Measurements from ENCODE around the gene PDZD4. TPM values are rescaled to one million over a fixed set of nuclear protein-coding genes. Genes with fewer than 3 reads are reported as not detected.

PDZD4 gene
- total RNA-seq, 1 donor from 2014 or later, result 4.8 TPM

DNA sequence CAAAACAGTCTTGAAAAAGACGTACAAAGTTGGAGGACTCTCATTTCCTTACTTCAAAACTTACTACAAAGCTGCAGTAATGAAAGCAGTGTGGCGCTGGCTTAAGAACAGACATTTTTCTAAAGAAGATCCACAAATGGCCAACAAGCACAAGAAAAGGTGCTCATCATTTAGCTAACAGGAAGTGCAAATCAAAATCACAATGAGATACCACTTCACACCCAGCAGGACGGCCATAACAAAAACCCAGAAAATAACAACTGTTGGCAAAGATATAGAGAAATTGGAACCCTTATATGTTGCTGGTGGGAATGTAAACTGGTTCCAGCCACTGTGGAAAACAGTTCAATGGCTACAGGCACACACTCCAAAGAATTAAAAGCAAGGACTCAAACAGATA is 3.3 kb downstream of the PDZD4 start:
- Mint-ChIP-seq H3K27me3 (peaks cover 54% of the 10 kb centered on the region), H3K9me3 (ENCODE audit: low read depth) (no peaks in the 10 kb centered on the region), H3K4me1 (ENCODE audit: low read depth) (no peaks in the 10 kb centered on the region), H3K36me3 (ENCODE audit: insufficient read depth) (no peaks in the 10 kb centered on the region), H3K27ac (no peak overlapping the region), H3K4me3 (ENCODE audit: low read depth) (no peak overlapping the region)
- DNase-seq (ENCODE audit: low spot score, unreplicated experiment), result no peak
- TF ChIP-seq, protein P1, sequence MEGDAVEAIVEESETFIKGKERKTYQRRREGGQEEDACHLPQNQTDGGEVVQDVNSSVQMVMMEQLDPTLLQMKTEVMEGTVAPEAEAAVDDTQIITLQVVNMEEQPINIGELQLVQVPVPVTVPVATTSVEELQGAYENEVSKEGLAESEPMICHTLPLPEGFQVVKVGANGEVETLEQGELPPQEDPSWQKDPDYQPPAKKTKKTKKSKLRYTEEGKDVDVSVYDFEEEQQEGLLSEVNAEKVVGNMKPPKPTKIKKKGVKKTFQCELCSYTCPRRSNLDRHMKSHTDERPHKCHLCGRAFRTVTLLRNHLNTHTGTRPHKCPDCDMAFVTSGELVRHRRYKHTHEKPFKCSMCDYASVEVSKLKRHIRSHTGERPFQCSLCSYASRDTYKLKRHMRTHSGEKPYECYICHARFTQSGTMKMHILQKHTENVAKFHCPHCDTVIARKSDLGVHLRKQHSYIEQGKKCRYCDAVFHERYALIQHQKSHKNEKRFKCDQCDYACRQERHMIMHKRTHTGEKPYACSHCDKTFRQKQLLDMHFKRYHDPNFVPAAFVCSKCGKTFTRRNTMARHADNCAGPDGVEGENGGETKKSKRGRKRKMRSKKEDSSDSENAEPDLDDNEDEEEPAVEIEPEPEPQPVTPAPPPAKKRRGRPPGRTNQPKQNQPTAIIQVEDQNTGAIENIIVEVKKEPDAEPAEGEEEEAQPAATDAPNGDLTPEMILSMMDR (IDR thresholded peaks at IDR 0.05; ENCODE audit: unreplicated experiment), result no peak

DNA sequence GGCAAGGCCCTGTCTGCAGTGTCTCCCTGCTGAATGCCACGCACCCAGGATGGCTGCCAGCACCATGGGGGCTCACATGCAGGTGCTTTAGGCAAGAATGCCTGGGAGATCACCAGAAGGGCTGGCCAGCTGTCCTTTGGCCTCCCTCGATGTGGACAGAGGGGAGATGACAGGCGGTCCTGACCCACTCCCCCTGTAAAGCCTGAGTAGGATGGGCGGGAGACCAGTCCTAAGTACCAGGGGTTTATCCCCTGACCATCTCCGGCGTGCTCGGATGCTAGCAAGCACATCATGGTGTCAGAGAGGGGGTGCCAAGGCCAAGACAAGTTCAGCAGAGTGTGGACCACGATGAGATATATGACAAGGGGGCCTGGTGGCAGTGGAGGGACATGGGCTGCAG is 5.3 kb downstream of the PDZD4 start:
- no peak overlapping the region for H3K4me3 Mint-ChIP-seq (ENCODE audit: low read depth)
- H3K27ac Mint-ChIP-seq, result no peak overlapping the region

DNA sequence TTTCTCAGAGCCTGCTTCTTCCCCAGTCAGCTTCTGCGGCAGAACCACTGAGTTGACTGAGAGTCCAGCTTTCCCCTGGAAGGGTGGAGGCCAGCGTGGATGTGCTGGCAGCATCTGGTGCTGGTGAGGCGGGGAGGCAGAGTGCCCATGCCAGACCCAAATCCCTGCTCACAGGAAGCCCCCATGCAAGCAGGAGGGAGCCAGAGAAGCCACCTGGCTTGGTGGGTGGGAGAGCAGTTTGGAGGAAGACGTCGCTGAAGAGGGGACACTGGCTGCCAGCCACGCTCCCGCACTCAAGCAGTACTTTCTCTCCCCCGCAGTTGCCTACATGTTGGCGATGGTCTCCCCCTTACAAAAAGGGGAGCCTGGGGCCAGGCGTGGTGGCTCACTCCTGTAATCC is 6.0 kb downstream of the PDZD4 start:
- no peaks in the 10 kb centered on the region for H3K36me3 Mint-ChIP-seq (ENCODE audit: insufficient read depth)
- H3K4me3 Mint-ChIP-seq (ENCODE audit: low read depth), result no peak overlapping the region
- H3K27me3 Mint-ChIP-seq, result peaks cover 43% of the 10 kb centered on the region
- H3K4me1 Mint-ChIP-seq (ENCODE audit: low read depth), result no peaks in the 10 kb centered on the region
- DNase-seq (ENCODE audit: low spot score, unreplicated experiment), result no peak
- TF ChIP-seq, protein P1 (IDR thresholded peaks at IDR 0.05; ENCODE audit: unreplicated experiment), result no peak
- H3K27ac Mint-ChIP-seq, result no peak overlapping the region
- H3K9me3 Mint-ChIP-seq (ENCODE audit: low read depth), result peaks cover 3% of the 10 kb centered on the region

More for the DNA sequence above, 5.3 kb downstream of the PDZD4 start:
- no peak for DNase-seq (ENCODE audit: low spot score, unreplicated experiment)
- Mint-ChIP-seq H3K27me3 (peaks cover 43% of the 10 kb centered on the region), H3K4me1 (ENCODE audit: low read depth) (no peaks in the 10 kb centered on the region), H3K36me3 (ENCODE audit: insufficient read depth) (no peaks in the 10 kb centered on the region), H3K9me3 (ENCODE audit: low read depth) (peaks cover 3% of the 10 kb centered on the region)
- TF ChIP-seq, protein P1 (IDR thresholded peaks at IDR 0.05; ENCODE audit: unreplicated experiment), result no peak

DNA sequence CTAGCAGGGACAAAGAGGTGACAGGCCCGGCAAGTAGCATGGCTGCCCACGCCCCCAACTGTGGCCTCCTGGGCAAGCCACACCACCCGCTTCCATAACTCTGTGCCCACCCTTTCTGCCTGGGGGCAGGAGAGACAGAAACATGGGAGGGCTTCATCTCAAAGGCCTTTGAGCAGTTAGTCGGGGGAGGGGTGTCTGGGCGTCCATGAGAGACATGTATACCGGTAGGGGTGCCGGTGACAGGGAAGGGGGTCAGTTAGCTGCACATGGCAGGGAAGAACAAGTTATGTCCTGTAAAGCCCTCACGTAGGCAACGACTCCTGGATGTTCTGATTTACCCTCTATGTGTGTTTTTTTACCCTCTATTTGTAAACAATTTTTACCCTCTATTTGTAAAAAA is 9.3 kb downstream of the PDZD4 start:
- TF ChIP-seq, protein P1 (IDR thresholded peaks at IDR 0.05; ENCODE audit: unreplicated experiment), result no peak
- H3K4me1 Mint-ChIP-seq (ENCODE audit: low read depth), result no peaks in the 10 kb centered on the region
- H3K27ac Mint-ChIP-seq, result no peak overlapping the region
- no peak for DNase-seq (ENCODE audit: low spot score, unreplicated experiment)
- H3K36me3 Mint-ChIP-seq (ENCODE audit: insufficient read depth), result no peaks in the 10 kb centered on the region
- H3K27me3 Mint-ChIP-seq, result peaks cover 19% of the 10 kb centered on the region
- H3K9me3 Mint-ChIP-seq (ENCODE audit: low read depth), result peaks cover 3% of the 10 kb centered on the region
- H3K4me3 Mint-ChIP-seq (ENCODE audit: low read depth), result no peak overlapping the region

DNA sequence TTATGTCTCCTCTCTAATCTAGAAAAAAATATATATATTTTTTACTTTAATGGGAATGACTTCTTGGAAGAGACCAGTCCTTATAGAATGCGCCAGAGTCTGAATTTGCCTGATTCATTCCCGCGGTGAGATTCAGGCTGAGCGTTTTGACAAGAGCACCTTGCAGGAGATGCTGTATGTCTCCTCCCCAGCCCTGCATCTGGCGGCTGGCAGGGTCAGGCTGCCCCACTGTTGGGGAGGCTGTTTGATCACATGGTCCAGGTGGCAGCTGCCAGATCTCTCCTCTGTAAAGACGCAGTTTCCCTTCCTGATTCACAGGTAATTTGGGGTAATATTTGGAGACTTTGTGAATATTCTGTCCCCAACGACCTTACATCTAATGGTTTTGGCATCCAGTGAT is 9.7 kb downstream of the PDZD4 start:
- TF ChIP-seq, protein P1 (IDR thresholded peaks at IDR 0.05; ENCODE audit: unreplicated experiment), result no peak
- H3K9me3 Mint-ChIP-seq (ENCODE audit: low read depth), result peaks cover 3% of the 10 kb centered on the region
- no peaks in the 10 kb centered on the region for H3K4me1 Mint-ChIP-seq (ENCODE audit: low read depth)
- H3K27me3 Mint-ChIP-seq, result peaks cover 16% of the 10 kb centered on the region
- no peak for DNase-seq (ENCODE audit: low spot score, unreplicated experiment)
- no peak overlapping the region for H3K27ac Mint-ChIP-seq
- H3K36me3 Mint-ChIP-seq (ENCODE audit: insufficient read depth), result no peaks in the 10 kb centered on the region
- no peak overlapping the region for H3K4me3 Mint-ChIP-seq (ENCODE audit: low read depth)
